Natural killer cell (primary cell): Measurements from ENCODE around the gene ADAMTS7. TPM values are rescaled to one million over a fixed set of nuclear protein-coding genes. Genes with fewer than 3 reads are reported as not detected.
"Not testable (repeated sequence)": the region's sequence is repeated elsewhere in the genome, so short reads cannot be mapped to it uniquely, and the experiment has no call there.

Experiments used
- ATAC-seq, 3 donors: fragments of 150-1000 bp in 2 of 3; fragments of 200-7000 bp in 1 of 3; cut with Tn5 transposase; 1 replicate in 1 of 3; 2 replicates in 2 of 3; pipeline ENCODE4 v1.10.0; 2021; ENCODE audit warnings: mild to moderate bottlenecking in 2 of 3, moderate library complexity in 2 of 3
- DNase-seq, 2 donors: peaks; one replicate each; pipeline versions ENCODE4 v3.0.0 to v3.0.0-alpha.2; 2013 to 2021; ENCODE audit warnings: mixed read lengths in 1 of 2
- H3K27ac ChIP-seq: one replicate; pipeline ENCODE4 v1.5.1; 2013; ENCODE audit warnings: mild to moderate bottlenecking, low read length
- H3K27me3 ChIP-seq: one replicate; pipeline ENCODE4 v1.6.1; 2013; ENCODE audit warnings: low read length; ENCODE audit not compliant: control insufficient read depth, insufficient read depth
- H3K36me3 ChIP-seq: one replicate; pipeline ENCODE4 v1.6.1; 2013; ENCODE audit warnings: low read length; ENCODE audit not compliant: control insufficient read depth, insufficient read depth
- H3K4me1 ChIP-seq: one replicate; pipeline ENCODE4 v1.6.1; 2013; ENCODE audit warnings: low read length; ENCODE audit not compliant: control insufficient read depth, insufficient read depth
- H3K4me3 ChIP-seq: one replicate; pipeline ENCODE4 v1.5.1; 2013; ENCODE audit warnings: low read length
- H3K9me3 ChIP-seq: one replicate; pipeline ENCODE4 v1.6.1; 2013; ENCODE audit warnings: low read length; ENCODE audit not compliant: control insufficient read depth, insufficient read depth
- H3K27ac Mint-ChIP-seq, 2 donors: one replicate each; pipeline ENCODE4 v1.8.0; 2022; ENCODE audit warnings: mild to moderate bottlenecking in 2 of 2, mixed read lengths in 2 of 2, moderate library complexity in 1 of 2
- H3K27me3 Mint-ChIP-seq, 2 donors: one replicate each; pipeline ENCODE4 v1.8.0; 2022; ENCODE audit warnings: low read depth in 2 of 2, mixed read lengths in 2 of 2
- H3K36me3 Mint-ChIP-seq: one replicate; pipeline ENCODE4 v1.8.0; 2022; ENCODE audit warnings: mixed read lengths
- H3K4me1 Mint-ChIP-seq, 2 donors: one replicate each; pipeline ENCODE4 v1.8.0; 2022; ENCODE audit warnings: mixed read lengths in 2 of 2
- H3K4me3 Mint-ChIP-seq: one replicate; pipeline ENCODE4 v1.8.0; 2022; ENCODE audit warnings: mild to moderate bottlenecking, moderate library complexity, mixed read lengths
- H3K9me3 Mint-ChIP-seq, 2 donors: one replicate each; pipeline ENCODE4 v1.8.0; 2022; ENCODE audit warnings: mixed read lengths in 2 of 2
- CTCF ChIP-seq: fragments of 200-600 bp; IDR thresholded peaks from one replicate; pipeline ENCODE4 v1.8.0; 2022; ENCODE audit warnings: antibody characterized with exemption
- WGBS: methylation state at CpG from one replicate; pipeline ENCODE4 v1.1.7; 2013; ENCODE audit warnings: missing lambda C conversion rate; ENCODE audit not compliant: insufficient coverage; 5-methylcytosine and 5-hydroxymethylcytosine counted together
- intact Hi-C: fragments of 100-400 bp; cut with micrococcal nuclease; formaldehyde crosslinking; loops from one replicate; pipeline ENCODE4 v1.14.2; 2022
- total RNA-seq, 4 donors: library from RNA; stranded (reverse); fragments of 120-200 nt in 1 of 4; gene quantifications; one replicate each; pipeline versions ENCODE4 v1.2.3 to v1.2.4, GENCODE V29; 2013 to 2022

ADAMTS7 gene
- total RNA-seq, 3 donors from 2014 or later (not counting 1 experiment from before 2014, with no cell fraction given), result 0.10 to 0.16 TPM; not detected in 1

DNA sequence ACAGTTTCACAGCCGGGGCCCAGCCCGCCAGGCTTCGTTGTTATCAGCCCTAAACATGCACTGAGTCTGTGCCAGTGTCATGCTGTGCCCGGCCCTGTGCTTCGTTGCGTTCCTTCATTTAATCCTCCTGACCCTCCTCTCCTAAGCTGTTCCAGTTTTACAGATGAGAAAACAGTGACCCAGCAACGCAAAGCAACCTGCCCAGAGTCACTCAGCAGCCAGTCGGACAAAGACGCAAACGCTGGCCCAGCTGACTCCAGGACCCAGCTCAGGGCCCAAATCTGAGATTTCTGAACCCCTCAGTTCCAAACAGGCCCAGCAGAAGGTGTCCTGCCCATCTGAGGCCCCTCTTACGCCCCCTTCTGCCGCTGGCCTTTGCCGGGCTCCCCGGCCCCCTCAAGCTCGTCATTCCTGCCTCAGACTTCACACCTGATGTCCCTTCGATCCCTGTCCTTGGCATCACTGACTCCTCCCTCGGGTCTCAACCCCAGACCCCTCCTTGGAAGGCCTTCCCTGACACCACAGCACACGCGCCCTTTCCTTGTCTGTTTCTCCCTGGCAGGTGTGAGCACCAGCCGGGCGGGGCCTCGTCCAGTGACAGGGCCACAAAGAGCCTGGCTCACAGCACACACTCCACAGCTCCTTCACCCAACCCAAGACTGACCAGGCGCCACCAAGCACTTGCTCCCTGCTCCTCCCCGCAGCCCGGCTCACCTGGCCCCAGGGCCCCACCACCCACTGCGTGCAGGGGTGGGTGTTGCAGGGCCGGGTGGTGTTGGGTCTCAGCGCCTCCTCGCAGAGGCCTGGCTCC, 48.1 kb downstream of the ADAMTS7 start:
- Histone ChIP-seq H3K4me3 (no peak overlapping the region), H3K4me1 (peaks cover 34% of the 10 kb centered on the region), H3K27me3 (no peaks in the 10 kb centered on the region), H3K9me3 (no peaks in the 10 kb centered on the region), H3K27ac (no peak overlapping the region), H3K36me3 (no peaks in the 10 kb centered on the region)
- Mint-ChIP-seq H3K36me3 (no peaks in the 10 kb centered on the region), H3K4me3 (peak overlapping the region; percentile 32), H3K27me3 (no peaks in the 10 kb centered on the region), H3K9me3 (no peaks in the 10 kb centered on the region), H3K4me1 (peaks cover 15 to 25% of the 10 kb centered on the region in 2 donors), H3K27ac (peak overlapping the region in 1 of 2 donors; percentile 32)
- 96% methylated on average over 25 of the region's 29 CpGs for WGBS
- DNase-seq (no peak), ATAC-seq (no peak)
- intact Hi-C loops, result no loop called here
- no peak for TF ChIP-seq CTCF

DNA sequence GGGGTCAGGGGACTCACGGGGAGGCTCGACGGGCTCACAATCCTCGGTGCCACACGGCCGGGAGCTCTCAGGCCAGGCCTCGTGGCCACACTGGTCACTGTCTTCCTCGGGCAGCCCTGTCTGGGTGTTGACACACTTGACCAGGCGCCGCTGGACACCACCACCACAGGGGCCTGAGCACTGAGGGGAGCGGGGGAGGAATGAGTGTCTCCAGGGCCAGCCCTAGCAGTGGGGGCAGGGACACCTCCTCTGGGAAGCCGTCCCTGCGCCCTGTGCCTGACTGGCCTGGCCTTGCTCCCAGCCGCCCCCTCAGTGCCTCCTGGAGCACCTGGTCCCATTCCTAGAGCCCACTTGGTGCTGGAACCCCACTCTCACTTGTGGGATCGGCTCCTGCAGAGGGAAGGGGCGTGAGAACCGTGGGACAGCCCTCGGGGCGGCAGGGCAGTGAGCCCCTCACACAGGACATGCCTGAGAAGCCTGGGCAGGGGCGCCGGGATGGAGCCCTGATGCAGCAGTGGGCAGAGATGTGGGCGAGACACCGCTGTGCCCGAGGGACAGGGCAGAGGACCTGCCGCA, 48.8 kb downstream of the ADAMTS7 start:
- DNase-seq, H3K36me3 Mint-ChIP-seq, H3K36me3 ChIP-seq, H3K4me3 ChIP-seq, H3K9me3 Mint-ChIP-seq, H3K27me3 Mint-ChIP-seq, H3K4me3 Mint-ChIP-seq, ATAC-seq, H3K9me3 ChIP-seq, intact Hi-C loops, H3K27ac ChIP-seq, H3K27me3 ChIP-seq: not testable (repeated sequence)
- peaks cover 40% of the 10 kb centered on the region for H3K4me1 ChIP-seq
- 92% methylated on average over 25 of the region's 25 CpGs for WGBS
- H3K4me1 Mint-ChIP-seq, result peaks cover 15 to 26% of the 10 kb centered on the region in 2 donors
- peak overlapping the region; percentile 77 to 91 for H3K27ac Mint-ChIP-seq

GRCh38 chr15:78761891-78762385, 49.3 kb downstream of the ADAMTS7 start:
- no peak for DNase-seq
- H3K4me1 Mint-ChIP-seq, result peaks cover 21 to 32% of the 10 kb centered on the region in 2 donors
- Histone ChIP-seq H3K27ac (peak overlapping the region; percentile 49), H3K27me3 (no peaks in the 10 kb centered on the region), H3K36me3 (no peaks in the 10 kb centered on the region), H3K4me1 (peaks cover 45% of the 10 kb centered on the region), H3K9me3 (no peaks in the 10 kb centered on the region), H3K4me3 (no peak overlapping the region)
- peak overlapping the region; percentile 55 for H3K4me3 Mint-ChIP-seq
- H3K27me3 Mint-ChIP-seq, result no peaks in the 10 kb centered on the region
- WGBS, result 79% methylated on average over 3 of the region's 3 CpGs
- H3K9me3 Mint-ChIP-seq, result no peaks in the 10 kb centered on the region
- no peak for TF ChIP-seq CTCF
- peak overlapping the region; percentile 77 to 91 for H3K27ac Mint-ChIP-seq
- peak in 1 of 3 donors; percentile 29 for ATAC-seq
- intact Hi-C loops, result no loop called here
- H3K36me3 Mint-ChIP-seq, result no peaks in the 10 kb centered on the region

GRCh38 chr15:78761475-78761874, 49.8 kb downstream of the ADAMTS7 start:
- H3K27me3 Mint-ChIP-seq, H3K9me3 Mint-ChIP-seq, H3K4me3 ChIP-seq, H3K27me3 ChIP-seq, H3K9me3 ChIP-seq, H3K36me3 Mint-ChIP-seq, intact Hi-C loops, H3K36me3 ChIP-seq: not testable (repeated sequence)
- DNase-seq, result peak; percentile 57 to 90
- H3K4me1 Mint-ChIP-seq, result peaks cover 23 to 35% of the 10 kb centered on the region in 2 donors
- peak overlapping the region; percentile 77 to 91 for H3K27ac Mint-ChIP-seq
- ATAC-seq, result peak; percentile 91 to 94 (median 93)
- H3K27ac ChIP-seq, result peak overlapping the region; percentile 49
- peak overlapping the region; percentile 55 for H3K4me3 Mint-ChIP-seq
- H3K4me1 ChIP-seq, result peaks cover 48% of the 10 kb centered on the region
- 11% methylated on average over 3 of the region's 9 CpGs for WGBS
